H1 (cell line): ENCODE data around the gene GMEB2. TPM values are rescaled to one million over a fixed set of nuclear protein-coding genes. Genes with fewer than 3 reads are reported as not detected.

Experiments
- CTCF ChIA-PET: fragments of 300-600 bp; sonication (Branson Sonifier 250); formaldehyde crosslinking; loops from one replicate; lab custom pipeline; 2021; ENCODE audit not compliant: partially characterized antibody; lab: Charles Lee
- POLR2A ChIA-PET: fragments of 300-600 bp; sonication (Branson Sonifier 250); formaldehyde crosslinking; loops from one replicate; lab custom pipeline; 2021; ENCODE audit warnings: inconsistent platforms; ENCODE audit not compliant: partially characterized antibody; lab: Charles Lee
- DNase-seq, 2 experiments: peaks; one replicate each; pipeline versions ENCODE4 v3.0.0 to v3.0.0-alpha.2; 2010 to 2022; ENCODE audit warnings: low spot score in 2 of 2, low read depth in 1 of 2, mixed read lengths in 1 of 2
- FAIRE-seq: peaks from 2 replicates; lab custom pipeline; 2011; peaks lifted over from hg19 to GRCh38; lab: Jason Lieb, UNC
- H2AFZ ChIP-seq: 2 replicates; pipeline ENCODE4 v1.8.1; 2012; ENCODE audit warnings: low read length, inconsistent platforms
- H2AK5ac ChIP-seq: 2 replicates; pipeline ENCODE4 v1.6.1; 2013; ENCODE audit warnings: low read depth, low read length
- H2BK120ac ChIP-seq: replicated peaks from 2 replicates; pipeline ENCODE3; 2013; ENCODE audit warnings: low read depth, low read length, inconsistent platforms
- H2BK12ac ChIP-seq: 2 replicates; pipeline ENCODE4 v1.6.1; 2013; ENCODE audit warnings: low read depth, low read length
- H2BK15ac ChIP-seq: 2 replicates; pipeline ENCODE4 v1.6.1; 2013; ENCODE audit warnings: low read length
- H2BK20ac ChIP-seq: 2 replicates; pipeline ENCODE4 v1.6.1; 2013; ENCODE audit warnings: low read length
- H2BK5ac ChIP-seq: 2 replicates; pipeline ENCODE4 v1.6.1; 2013; ENCODE audit warnings: low read depth, low read length
- H3K14ac ChIP-seq: 2 replicates; pipeline ENCODE4 v1.6.1; 2013; ENCODE audit warnings: inconsistent platforms; ENCODE audit not compliant: insufficient read length
- H3K18ac ChIP-seq: 2 replicates; pipeline ENCODE4 v1.6.1; 2013; ENCODE audit warnings: low read length; ENCODE audit errors: extremely low read depth
- H3K23ac ChIP-seq: 2 replicates; pipeline ENCODE4 v1.6.1; 2013; ENCODE audit warnings: inconsistent platforms; ENCODE audit not compliant: insufficient read length
- H3K23me2 ChIP-seq: 2 replicates; pipeline ENCODE4 v1.6.1; 2013; ENCODE audit warnings: low read depth, low read length
- H3K27ac ChIP-seq: 2 replicates; pipeline ENCODE4 v1.6.1; 2011; ENCODE audit warnings: low read depth, low read length, inconsistent platforms
- H3K27me3 ChIP-seq, 4 experiments: replicated peaks in 1 of 4; 1 replicate in 1 of 4; 2 replicates in 3 of 4; pipeline versions ENCODE4 v1.6.1 to v1.8.1; 2011 to 2013; ENCODE audit warnings: low read length in 3 of 4, mild to moderate bottlenecking in 3 of 4, inconsistent platforms in 2 of 4, mixed read lengths in 2 of 4, moderate library complexity in 1 of 4; ENCODE audit not compliant: control insufficient read depth in 3 of 4, insufficient read depth in 3 of 4; ENCODE audit errors: extremely low read depth in 1 of 4
- H3K36me3 ChIP-seq, 4 experiments: 2 replicates each; pipeline versions ENCODE4 v1.6.1 to v1.8.1; 2011 to 2013; ENCODE audit warnings: mild to moderate bottlenecking in 4 of 4, low read length in 3 of 4, moderate library complexity in 2 of 4, control low read depth in 1 of 4, inconsistent platforms in 1 of 4; ENCODE audit not compliant: insufficient read depth in 4 of 4, control insufficient read depth in 2 of 4
- H3K4ac ChIP-seq: replicated peaks from 2 replicates; pipeline ENCODE3; 2013; ENCODE audit warnings: low read length, low read depth, mixed read lengths, inconsistent platforms; ENCODE audit not compliant: insufficient read length
- H3K4me1 ChIP-seq, 4 experiments: replicated peaks in 1 of 4; 1 replicate in 1 of 4; 2 replicates in 3 of 4; pipeline versions ENCODE4 v1.6.1 to v1.8.1; 2011 to 2013; ENCODE audit warnings: low read length in 3 of 4, inconsistent platforms in 2 of 4, mixed read lengths in 1 of 4; ENCODE audit not compliant: insufficient read depth in 4 of 4, control insufficient read depth in 3 of 4
- H3K4me2 ChIP-seq, 2 experiments: 2 replicates each; pipeline versions ENCODE4 v1.6.1 to v1.8.1; 2011 to 2013; ENCODE audit warnings: low read depth in 2 of 2, low read length in 2 of 2, control low read depth in 1 of 2, inconsistent platforms in 1 of 2, mild to moderate bottlenecking in 1 of 2; ENCODE audit not compliant: insufficient read depth in 1 of 2
- H3K4me3 ChIP-seq, 4 experiments: fragments of 200-600, 300-600 bp in 1 of 4; sonication (generic), shearing (Covaris generic), sonication (Bioruptor Twin) in 1 of 4; 2 replicates each; pipeline versions ENCODE4 v1.5.1 to v1.8.1; 2011 to 2016; ENCODE audit warnings: low read length in 4 of 4, low read depth in 3 of 4, control low read depth in 2 of 4, inconsistent platforms in 2 of 4, mild to moderate bottlenecking in 2 of 4, mixed read lengths in 1 of 4, moderate library complexity in 1 of 4; ENCODE audit not compliant: insufficient read depth in 2 of 4; ENCODE audit errors: extremely low read depth in 1 of 4
- H3K56ac ChIP-seq: replicated peaks from 2 replicates; pipeline ENCODE3; 2013; ENCODE audit warnings: low read depth, mild to moderate bottlenecking, mixed read lengths, low read length, inconsistent platforms; ENCODE audit not compliant: insufficient read length
- H3K79me1 ChIP-seq: 2 replicates; pipeline ENCODE4 v1.6.1; 2013; ENCODE audit warnings: low read depth, low read length, control low read depth
- H3K79me2 ChIP-seq, 2 experiments: 2 replicates each; pipeline versions ENCODE4 v1.6.1 to v1.8.1; 2012 to 2013; ENCODE audit warnings: low read length in 2 of 2, mild to moderate bottlenecking in 2 of 2, inconsistent platforms in 1 of 2; ENCODE audit not compliant: insufficient read depth in 2 of 2, control insufficient read depth in 1 of 2
- H3K9ac ChIP-seq, 4 experiments: replicated peaks in 1 of 4; 1 replicate in 1 of 4; 2 replicates in 3 of 4; pipeline versions ENCODE4 v1.6.1 to v1.8.1; 2011 to 2013; ENCODE audit warnings: low read depth in 3 of 4, low read length in 3 of 4, control low read depth in 2 of 4, mild to moderate bottlenecking in 2 of 4, moderate library complexity in 2 of 4, inconsistent platforms in 1 of 4; ENCODE audit errors: extremely low read depth in 1 of 4
- H3K9me3 ChIP-seq, 2 experiments: 2 replicates each; pipeline versions ENCODE4 v1.6.1 to v1.8.1; 2012 to 2013; ENCODE audit warnings: mild to moderate bottlenecking in 2 of 2, moderate library complexity in 2 of 2, control low read depth in 1 of 2, inconsistent platforms in 1 of 2, low read depth in 1 of 2, low read length in 1 of 2, mixed read lengths in 1 of 2; ENCODE audit not compliant: insufficient read depth in 2 of 2
- H4K20me1 ChIP-seq, 2 experiments: replicated peaks in 1 of 2; 2 replicates each; pipeline versions ENCODE3 to v1.8.1; 2011 to 2013; ENCODE audit warnings: inconsistent platforms in 2 of 2, low read length in 2 of 2, mild to moderate bottlenecking in 1 of 2; ENCODE audit not compliant: insufficient read depth in 2 of 2, control insufficient read depth in 1 of 2
- H4K5ac ChIP-seq: 2 replicates; pipeline ENCODE4 v1.6.1; 2013; ENCODE audit warnings: low read length, low read depth, mixed read lengths, inconsistent platforms; ENCODE audit not compliant: insufficient read length
- H4K8ac ChIP-seq: 2 replicates; pipeline ENCODE4 v1.8.0; 2013; ENCODE audit warnings: mild to moderate bottlenecking, moderate library complexity, low read length, inconsistent platforms; ENCODE audit not compliant: insufficient read depth; ENCODE audit errors: extremely low read depth
- H4K91ac ChIP-seq: replicated peaks from 2 replicates; pipeline ENCODE3; 2013; ENCODE audit warnings: low read length, mixed read lengths, inconsistent platforms; ENCODE audit not compliant: insufficient read length
- CBX5 ChIP-seq: fragments of 300-800, 300-1000 bp; sonication (generic); IDR thresholded peaks from 2 replicates; pipeline ENCODE4 v1.7.1; 2016; ENCODE audit warnings: antibody characterized with exemption, low read length, low read depth
- KDM5A ChIP-seq: fragments of 200-600 bp; IDR thresholded peaks from 2 replicates; pipeline ENCODE4 v1.7.1; 2012; ENCODE audit warnings: mild to moderate bottlenecking, low read length, inconsistent platforms, mixed read lengths
- POU5F1 ChIP-seq: IDR thresholded peaks from 2 replicates; pipeline ENCODE4 v1.6.1; 2011; ENCODE audit warnings: low read depth, mild to moderate bottlenecking, low read length, moderate library complexity
- RNF2 ChIP-seq: fragments of 200-900, 300-1000 bp; sonication (generic); IDR thresholded peaks from 2 replicates; pipeline ENCODE4 v1.7.1; 2016; ENCODE audit warnings: borderline replicate concordance, low read depth, mild to moderate bottlenecking, antibody characterized with exemption, low read length; ENCODE audit not compliant: poor library complexity, severe bottlenecking; ENCODE audit errors: missing control alignments
- RXRA ChIP-seq: IDR thresholded peaks from 2 replicates; pipeline ENCODE4 v1.6.1; 2011; ENCODE audit warnings: low read depth, mild to moderate bottlenecking, low read length, moderate library complexity; ENCODE audit not compliant: insufficient read depth
- TAF7 ChIP-seq: optimal IDR thresholded peaks from 2 replicates; pipeline ENCODE3; 2011; ENCODE audit warnings: low read depth, mild to moderate bottlenecking, inconsistent platforms, low read length, moderate library complexity, borderline replicate concordance
- WGBS, 2 experiments: shearing (Covaris generic) in 1 of 2; methylation state at CpG; one replicate each; pipeline versions ENCODE4 v1.1.6 to v1.1.7; 2013 to 2015; ENCODE audit warnings: low lambda C conversion rate in 2 of 2, mixed read lengths in 2 of 2, inconsistent platforms in 1 of 2, low coverage in 1 of 2, missing lambda C conversion rate in 1 of 2; ENCODE audit not compliant: insufficient replicate concordance in 2 of 2, insufficient coverage in 1 of 2, insufficient read length in 1 of 2; ENCODE audit errors: extremely low coverage in 1 of 2, missing lambda C conversion rate in 1 of 2; 5-methylcytosine and 5-hydroxymethylcytosine counted together
- polyA plus RNA-seq, 7 experiments: library from polyadenylated mRNA; depleted of rRNA in 3 of 7; stranded (reverse) in 5 of 7; unstranded in 2 of 7; fragments of >200 nt in 5 of 7; fragments of 200-250 nt in 2 of 7; gene quantifications; 1 replicate in 5 of 7; 2 replicates in 1 of 7; 4 replicates in 1 of 7; pipeline versions ENCODE4 v1.2.1 to v1.2.3, GENCODE V29; 2011 to 2013; ENCODE audit warnings: missing spikeins in 2 of 7, mixed read lengths in 2 of 7
- total RNA-seq: library from RNA; stranded (reverse); fragmentation: NEBNext Ultra II Directional; extraction: Animal tissue kit (Norgen Biotek cat#: 25700); gene quantifications from 2 replicates; pipeline ENCODE4 v1.2.1, GENCODE V29; 2021

Gene GMEB2
- total and polyA plus RNA-seq, 2 of the 8 experiments (the other 6 are each of a cell fraction or from before 2014, with no cell fraction given): 12.9 to 14.2 TPM

- peak within 1 kb of the TSS; percentile 71; the same call in 1 of the 2 replicates for H3K18ac ChIP-seq
- peak within 1 kb of the TSS; percentile 40 for H4K91ac ChIP-seq
- no peak within 1 kb of the TSS for H3K56ac ChIP-seq
- TF ChIP-seq RNF2: no peak
- TF ChIP-seq POU5F1: no peak
- TF ChIP-seq CBX5: no peak
- TF ChIP-seq TAF7: no peak
- no peak for TF ChIP-seq RXRA
- TF ChIP-seq KDM5A: no peak
- TF ChIP-seq, all 59 proteins: peak for 0
- Histone ChIP-seq H3K79me1 (no peaks in the 10 kb centered on the region), H2BK120ac (no peak within 1 kb of the TSS), H4K20me1 (no peaks in the 10 kb centered on the region), H4K5ac (no peak within 1 kb of the TSS), H2BK12ac (peak within 1 kb of the TSS; percentile 80; the same call in 1 of the 2 replicates), H3K23me2 (no peaks in the 10 kb centered on the region; the same call in 1 of the 2 replicates), H4K8ac (peak within 1 kb of the TSS; percentile 25), H2AFZ (no peak within 1 kb of the TSS), H2AK5ac (no peak within 1 kb of the TSS; the same call in 1 of the 2 replicates), H3K4me2 (peak within 1 kb of the TSS in 1 of 2 experiments; percentile 42; a peak in 2 of 4 replicates), H3K79me2 (no peaks in the 10 kb centered on the region), H3K27me3 (no peaks in the 10 kb centered on the region), H3K27ac (no peak within 1 kb of the TSS), H3K4me1 (peaks cover 0 to 29% (median 12%) of the 10 kb centered on the region in 4 experiments; a peak in 6 of 7 replicates), H2BK5ac (peak within 1 kb of the TSS; percentile 78; the same call in 1 of the 2 replicates), H2BK15ac (peak within 1 kb of the TSS; percentile 72; the same call in 1 of the 2 replicates), H3K14ac (no peak within 1 kb of the TSS), H2BK20ac (peak within 1 kb of the TSS; percentile 86; the same call in 1 of the 2 replicates), H3K4ac (peak within 1 kb of the TSS; percentile 74), H3K4me3 (no peak within 1 kb of the TSS), H3K23ac (no peak within 1 kb of the TSS), H3K36me3 (no peaks in the 10 kb centered on the region), H3K9ac (no peak within 1 kb of the TSS), H3K9me3 (no peaks in the 10 kb centered on the region)
- 82% methylated on average over 27 of the region's 35 CpGs; no CpG with 5 or more reads in 1 of the 2 experiments for WGBS, 2 experiments
- no peak for DNase-seq
- CTCF ChIA-PET: interaction anchor here (1.0 to 1.4 kb wide), 3 partner anchors 10 to 106 kb away, joined by 3 to 7 read pairs (median 3); partner anchors contain the start of gene PTK6
- no peak for FAIRE-seq
- POLR2A ChIA-PET: interaction anchor here (1.0 to 2.3 kb wide), 2 partner anchors 13 to 27 kb away, joined by 3 to 10 read pairs; partner anchors contain the start of gene PPDPF
Observed at GRCh38 chr20:63547725-63548480, 79.0 kb downstream of the GMEB2 start, which contains the start of gene SRMS. SRMS (minus strand) TSS chr20:63547749; CDS start chr20:63547463, 286 bp downstream.
